HEK293 (cell line): Measurements from ENCODE around the gene CDKN2D.

ENCODE experiments used
- CTCF ChIA-PET: fragments of 350-600 bp; formaldehyde crosslinking; extraction: SDS; loops from one replicate; lab custom pipeline; 2021; ENCODE audit warnings: antibody characterized with exemption; lab: Yijun Ruan, JAX
- POLR2A ChIA-PET: fragments of 300-600 bp; formaldehyde crosslinking; extraction: SDS; loops from one replicate; lab custom pipeline; 2020; ENCODE audit warnings: antibody characterized with exemption, inconsistent platforms; lab: Yijun Ruan, JAX
- H3K27ac ChIP-seq: fragments of 200-500 bp; sonication (Bioruptor generic); 2 replicates; pipeline ENCODE4 v1.5.1; 2014; ENCODE audit warnings: low read depth, low read length, control low read depth, inconsistent platforms; ENCODE audit errors: extremely low read depth
- H3K36me3 ChIP-seq, 2 experiments: fragments of 200-500 bp in 1 of 2; sonication (Bioruptor generic) in 1 of 2; 1 replicate in 1 of 2; 2 replicates in 1 of 2; pipeline ENCODE4 v1.5.1; 2014 to 2017; ENCODE audit warnings: inconsistent platforms in 2 of 2, low read length in 2 of 2; ENCODE audit not compliant: control insufficient read depth in 2 of 2, insufficient read depth in 1 of 2
- H3K4me1 ChIP-seq: fragments of 200-500 bp; sonication (Bioruptor generic); 2 replicates; pipeline ENCODE4 v1.5.1; 2014; ENCODE audit warnings: mild to moderate bottlenecking, low read length, inconsistent platforms; ENCODE audit not compliant: control insufficient read depth, insufficient read depth
- H3K4me3 ChIP-seq: 2 replicates; pipeline ENCODE4 v1.5.1; 2011; ENCODE audit warnings: low read depth, mild to moderate bottlenecking, control low read depth, low read length, moderate library complexity
- H3K9me3 ChIP-seq: fragments of 200-500 bp; sonication (Bioruptor generic); 2 replicates; pipeline ENCODE4 v1.5.1; 2014; ENCODE audit warnings: low read depth, low read length, inconsistent platforms; ENCODE audit not compliant: control insufficient read depth, insufficient read depth
- IKZF3 ChIP-seq: fragments of 450-650 bp; IDR thresholded peaks from 2 replicates; pipeline ENCODE4 v1.5.0; 2018; ENCODE audit warnings: missing biosample characterization, mild to moderate bottlenecking, missing genetic modification characterization, moderate library complexity
- KLF1 ChIP-seq: fragments of 450-650 bp; formaldehyde crosslinking; IDR thresholded peaks from 2 replicates; pipeline ENCODE4 v1.5.1; 2016; ENCODE audit warnings: missing biosample characterization, missing genetic modification characterization
- KLF8 ChIP-seq: fragments of 450-650 bp; formaldehyde crosslinking; IDR thresholded peaks from 2 replicates; pipeline ENCODE4 v1.5.1; 2016; ENCODE audit warnings: missing biosample characterization, missing genetic modification characterization
- SP3 ChIP-seq: fragments of 450-650 bp; formaldehyde crosslinking; IDR thresholded peaks from 2 replicates; pipeline ENCODE4 v1.5.1; 2016; ENCODE audit warnings: missing biosample characterization, missing genetic modification characterization
- YY1 ChIP-seq: fragments of 450-650 bp; formaldehyde crosslinking; IDR thresholded peaks from 2 replicates; pipeline ENCODE4 v1.5.1; 2018; ENCODE audit warnings: missing biosample characterization, missing genetic modification characterization
- ZBTB20 ChIP-seq: fragments of 450-650 bp; formaldehyde crosslinking; IDR thresholded peaks from 2 replicates; pipeline ENCODE4 v1.5.1; 2016; ENCODE audit warnings: missing biosample characterization, missing genetic modification characterization
- ZNF121 ChIP-seq: fragments of 450-650 bp; formaldehyde crosslinking; IDR thresholded peaks from 2 replicates; pipeline ENCODE4 v1.5.1; 2016; ENCODE audit warnings: missing biosample characterization, missing genetic modification characterization
- ZNF16 ChIP-seq: fragments of 450-650 bp; formaldehyde crosslinking; IDR thresholded peaks from 2 replicates; pipeline ENCODE4 v1.5.1; 2016; ENCODE audit warnings: low read depth, missing biosample characterization, missing genetic modification characterization
- ZNF24 ChIP-seq: fragments of 450-650 bp; formaldehyde crosslinking; IDR thresholded peaks from 2 replicates; pipeline ENCODE4 v1.5.1; 2016; ENCODE audit warnings: missing biosample characterization, missing genetic modification characterization
- ZNF311 ChIP-seq: fragments of 450-650 bp; formaldehyde crosslinking; IDR thresholded peaks from 2 replicates; pipeline ENCODE4 v1.5.1; 2017; ENCODE audit warnings: missing biosample characterization, missing genetic modification characterization, borderline replicate concordance
- ZNF354C ChIP-seq: fragments of 450-650 bp; formaldehyde crosslinking; IDR thresholded peaks from 2 replicates; pipeline ENCODE4 v1.5.1; 2016; ENCODE audit warnings: missing biosample characterization, missing genetic modification characterization, low read depth, borderline replicate concordance
- ZNF37A ChIP-seq: fragments of 450-650 bp; IDR thresholded peaks from 2 replicates; pipeline ENCODE4 v1.5.1; 2018; ENCODE audit warnings: missing biosample characterization, missing genetic modification characterization
- ZNF416 ChIP-seq: fragments of 450-650 bp; formaldehyde crosslinking; IDR thresholded peaks from 2 replicates; pipeline ENCODE4 v1.5.1; 2016; ENCODE audit warnings: missing biosample characterization, missing genetic modification characterization
- ZNF530 ChIP-seq: fragments of 450-650 bp; formaldehyde crosslinking; IDR thresholded peaks from 2 replicates; pipeline ENCODE4 v1.5.1; 2016; ENCODE audit warnings: low read depth, missing biosample characterization, missing genetic modification characterization
- ZNF548 ChIP-seq: fragments of 450-650 bp; formaldehyde crosslinking; IDR thresholded peaks from 2 replicates; pipeline ENCODE4 v1.5.1; 2016; ENCODE audit warnings: missing biosample characterization, missing genetic modification characterization
- ZNF600 ChIP-seq: fragments of 450-650 bp; formaldehyde crosslinking; IDR thresholded peaks from 2 replicates; pipeline ENCODE4 v1.5.1; 2016; ENCODE audit warnings: missing biosample characterization, missing genetic modification characterization
- ZNF670 ChIP-seq: fragments of 450-650 bp; formaldehyde crosslinking; IDR thresholded peaks from 2 replicates; pipeline ENCODE4 v1.5.1; 2016; ENCODE audit warnings: missing biosample characterization, missing genetic modification characterization, low read depth
- ZNF768 ChIP-seq: fragments of 450-650 bp; formaldehyde crosslinking; IDR thresholded peaks from 2 replicates; pipeline ENCODE4 v1.5.1; 2018; ENCODE audit warnings: missing biosample characterization, mild to moderate bottlenecking, missing genetic modification characterization
- ZNF776 ChIP-seq: fragments of 450-650 bp; formaldehyde crosslinking; IDR thresholded peaks from 2 replicates; pipeline ENCODE4 v1.5.0; 2017; ENCODE audit warnings: missing biosample characterization, missing genetic modification characterization, borderline replicate concordance
- TF ChIP-seq, protein P1 (sequence below): fragments of 450-650 bp; formaldehyde crosslinking; IDR thresholded peaks from 2 replicates; pipeline ENCODE4 v1.5.1; 2016; ENCODE audit warnings: missing biosample characterization, missing genetic modification characterization, low read depth

CDKN2D gene

GRCh38 chr19:10602330-10603083 lies 33.7 kb upstream of the CDKN2D start (continued):
- TF ChIP-seq ZNF37A (tag by site-specific recombination) (no peak), ZNF530 (tag by site-specific recombination) (no peak), ZNF416 (tag by site-specific recombination) (no peak), SP3 (peak; percentile 64), IKZF3 (tag by site-specific recombination) (no peak), ZNF776 (tag by site-specific recombination) (no peak), ZNF311 (tag by site-specific recombination) (no peak), ZNF548 (no peak)

GRCh38 chr19:10601999-10602329 lies 33.2 kb upstream of the CDKN2D start:
- CTCF ChIA-PET, result interaction anchor here (0.6 to 1.6 kb wide), 4 partner anchors 22 to 503 kb away, joined by 3 to 5 read pairs (median 3); no protein-coding TSS in a partner anchor

GRCh38 chr19:10600149-10600548 lies 31.4 kb upstream of the CDKN2D start:
- no peaks in the 10 kb centered on the region for H3K9me3 ChIP-seq
- H3K4me3 ChIP-seq, result no peak overlapping the region
- H3K4me1 ChIP-seq, result no peaks in the 10 kb centered on the region
- ChIA-PET CTCF (interaction anchor here (0.5 to 1.7 kb wide), 3 partner anchors 32 to 46 kb away, joined by 5 to 6 read pairs (median 6); no protein-coding TSS in a partner anchor), POLR2A (interaction anchor here (0.6 kb wide), 1 partner anchor 27 kb away, joined by 3 read pairs; no protein-coding TSS in a partner anchor)
- TF ChIP-seq ZNF768 (tag by site-specific recombination) (no peak), ZNF121 (peak; percentile 42; the same call in 1 of the 2 replicates)
- no peak overlapping the region for H3K27ac ChIP-seq
- no peaks in the 10 kb centered on the region for H3K36me3 ChIP-seq

More at GRCh38 chr19:10601999-10602329, 33.2 kb upstream of the CDKN2D start:
- POLR2A ChIA-PET, result interaction anchor here (1.0 to 1.3 kb wide), 2 partner anchors 17 to 23 kb away, joined by 3 to 7 read pairs; partner anchors contain the start of gene SLC44A2
- TF ChIP-seq ZNF24 (tag by site-specific recombination), result peak; percentile 73; the same call in 1 of the 2 replicates
- TF ChIP-seq ZNF670, result no peak
- no peak for TF ChIP-seq KLF8
- no peaks in the 10 kb centered on the region for H3K4me1 ChIP-seq
- no peak overlapping the region for H3K4me3 ChIP-seq
- no peaks in the 10 kb centered on the region for H3K36me3 ChIP-seq
- H3K27ac ChIP-seq, result no peak overlapping the region
- H3K9me3 ChIP-seq, result no peaks in the 10 kb centered on the region

DNA sequence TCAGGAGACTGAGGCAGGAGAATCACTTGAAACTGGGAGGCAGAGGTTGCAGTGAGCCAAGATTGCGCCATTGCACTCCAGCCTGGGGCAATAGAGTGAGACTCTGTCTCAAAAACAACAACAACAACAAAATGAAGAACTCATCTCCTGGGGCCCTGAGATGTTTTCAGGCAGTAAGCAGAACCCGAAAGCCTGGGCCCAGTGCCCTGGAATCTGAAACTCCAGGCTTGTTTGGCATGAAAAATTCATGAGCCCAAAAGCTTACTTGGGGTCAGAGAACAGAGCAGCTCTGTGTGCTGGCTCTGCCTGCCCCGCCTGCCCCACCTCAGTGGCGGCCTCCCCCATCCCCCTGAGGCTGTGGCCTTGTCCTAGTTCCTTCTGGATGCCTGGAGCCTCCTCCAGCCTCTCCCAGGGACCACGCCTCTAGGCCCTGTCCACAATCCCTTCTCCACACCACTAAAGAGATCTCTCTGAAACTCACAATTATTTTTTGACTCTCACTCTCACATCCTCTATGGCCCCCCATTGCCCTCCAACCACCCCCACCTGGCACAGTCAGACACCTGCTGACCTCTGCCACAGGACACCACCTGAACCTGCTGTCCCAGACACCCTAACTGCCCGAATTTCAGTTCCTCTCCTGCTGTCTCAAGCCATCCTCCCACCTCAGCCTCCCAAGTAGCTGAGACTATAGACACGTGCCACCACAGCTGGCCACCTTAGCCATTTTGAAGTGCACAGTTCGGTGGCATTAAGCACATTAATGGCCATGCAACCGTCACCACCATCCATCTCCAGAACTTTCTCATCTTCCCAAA lies 25.2 kb upstream of the CDKN2D start:
- H3K4me1 ChIP-seq, result no peaks in the 10 kb centered on the region
- ChIA-PET POLR2A (no interaction called here), CTCF (interaction anchor here (0.5 to 3.8 kb wide), 2 partner anchors 21 to 50 kb away, joined by 3 to 14 read pairs; no protein-coding TSS in a partner anchor)
- no peaks in the 10 kb centered on the region for H3K36me3 ChIP-seq
- H3K27ac ChIP-seq, result no peak overlapping the region
- TF ChIP-seq ZNF600 (tag by site-specific recombination) (no peak), ZNF354C (tag by site-specific recombination) (no peak), KLF1 (tag by site-specific recombination) (peak; percentile 27; the same call in 1 of the 2 replicates), ZNF16 (tag by site-specific recombination) (peak; percentile 60), ZBTB20 (tag by site-specific recombination) (peak; percentile 33; the same call in 1 of the 2 replicates), YY1 (no peak)
- TF ChIP-seq, protein P1, sequence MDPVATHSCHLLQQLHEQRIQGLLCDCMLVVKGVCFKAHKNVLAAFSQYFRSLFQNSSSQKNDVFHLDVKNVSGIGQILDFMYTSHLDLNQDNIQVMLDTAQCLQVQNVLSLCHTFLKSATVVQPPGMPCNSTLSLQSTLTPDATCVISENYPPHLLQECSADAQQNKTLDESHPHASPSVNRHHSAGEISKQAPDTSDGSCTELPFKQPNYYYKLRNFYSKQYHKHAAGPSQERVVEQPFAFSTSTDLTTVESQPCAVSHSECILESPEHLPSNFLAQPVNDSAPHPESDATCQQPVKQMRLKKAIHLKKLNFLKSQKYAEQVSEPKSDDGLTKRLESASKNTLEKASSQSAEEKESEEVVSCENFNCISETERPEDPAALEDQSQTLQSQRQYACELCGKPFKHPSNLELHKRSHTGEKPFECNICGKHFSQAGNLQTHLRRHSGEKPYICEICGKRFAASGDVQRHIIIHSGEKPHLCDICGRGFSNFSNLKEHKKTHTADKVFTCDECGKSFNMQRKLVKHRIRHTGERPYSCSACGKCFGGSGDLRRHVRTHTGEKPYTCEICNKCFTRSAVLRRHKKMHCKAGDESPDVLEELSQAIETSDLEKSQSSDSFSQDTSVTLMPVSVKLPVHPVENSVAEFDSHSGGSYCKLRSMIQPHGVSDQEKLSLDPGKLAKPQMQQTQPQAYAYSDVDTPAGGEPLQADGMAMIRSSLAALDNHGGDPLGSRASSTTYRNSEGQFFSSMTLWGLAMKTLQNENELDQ (tag by site-specific recombination), result no peak
- no peak overlapping the region for H3K4me3 ChIP-seq
- H3K9me3 ChIP-seq, result no peaks in the 10 kb centered on the region
